ENCODE results near the gene ERBIN. TPM values are rescaled to one million over a fixed set of nuclear protein-coding genes. Genes with fewer than 3 reads are reported as not detected.
"Not testable (repeated sequence)": the region's sequence is repeated elsewhere in the genome, so short reads cannot be mapped to it uniquely, and the experiment has no call there.

Gene ERBIN
- total RNA-seq, 4 donors from 2014 or later, result 88.7 to 108 (median 106) TPM

GRCh38 chr5:65882278-65882677 is 44.1 kb upstream of the ERBIN start:
- no peaks in the 10 kb centered on the region for H3K4me1 ChIP-seq
- DNase-seq, result no peak
- no peaks in the 10 kb centered on the region for H3K36me3 ChIP-seq
- WGBS, 2 donors, result 78 to 97% methylated on average over 2 of the region's 2 CpGs
- H3K27me3 ChIP-seq, result no peaks in the 10 kb centered on the region
- H3K9me3 ChIP-seq, result no peaks in the 10 kb centered on the region
- H3K4me3 ChIP-seq (replicated peaks in 1 of 3), result no peak overlapping the region
- H3K27ac ChIP-seq, result no peak overlapping the region
- intact Hi-C loops (cut with DNase I), result no loop called here
- TF ChIP-seq CTCF (IDR thresholded peaks at IDR 0.05) (no peak), POLR2A (IDR thresholded peaks at IDR 0.05) (no peak)

DNA sequence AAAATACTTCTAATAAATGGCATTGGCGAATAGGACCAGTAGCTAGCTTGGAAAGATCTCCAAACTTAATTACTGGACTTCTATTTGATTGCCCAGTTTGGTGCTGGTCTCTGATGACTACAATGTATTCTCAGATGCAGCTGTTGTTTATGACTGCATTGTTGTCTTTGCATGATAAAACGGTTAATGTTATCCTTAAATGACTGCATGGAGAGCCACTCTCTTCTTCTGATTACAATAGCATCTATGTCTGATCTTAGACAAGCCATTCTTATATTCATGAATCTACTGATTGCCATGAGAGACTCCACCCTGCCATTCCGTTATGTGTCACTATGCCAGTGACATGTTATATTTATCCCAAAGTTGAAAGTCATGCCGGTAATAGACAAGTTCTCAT is 42.9 kb upstream of the ERBIN start:
- H3K27ac ChIP-seq, result no peak overlapping the region
- no peak for DNase-seq
- no peaks in the 10 kb centered on the region for H3K4me1 ChIP-seq
- no peaks in the 10 kb centered on the region for H3K9me3 ChIP-seq
- H3K4me3 ChIP-seq (replicated peaks in 1 of 3), result no peak overlapping the region
- no peaks in the 10 kb centered on the region for H3K36me3 ChIP-seq
- no peaks in the 10 kb centered on the region for H3K27me3 ChIP-seq
- TF ChIP-seq POLR2A (IDR thresholded peaks at IDR 0.05) (no peak), CTCF (IDR thresholded peaks at IDR 0.05) (no peak)
- WGBS, 2 donors, result 91 to 98% methylated on average over 4 of the region's 4 CpGs
- intact Hi-C loops (cut with DNase I), result no loop called here

DNA sequence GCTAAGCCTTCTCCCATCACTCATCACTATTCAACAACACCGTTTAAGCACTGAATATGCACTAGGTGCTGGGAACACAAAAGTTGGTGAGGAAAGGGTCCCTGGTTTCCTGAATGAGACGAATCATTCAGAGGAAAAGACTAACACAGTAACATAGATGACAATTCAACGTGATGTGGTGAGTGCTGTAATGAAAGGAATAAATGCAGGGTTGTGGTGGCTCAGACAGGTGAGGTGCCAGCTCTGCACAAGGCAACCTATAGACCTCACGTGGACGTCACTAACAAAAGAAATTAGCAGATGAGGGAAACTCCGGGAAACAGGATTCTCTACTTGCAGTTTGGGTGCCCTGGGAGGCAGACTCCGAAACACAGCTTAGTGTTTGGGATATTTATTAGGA is 40.0 kb upstream of the ERBIN start:
- 72 to 73% methylated on average over 7 of the region's 7 CpGs for WGBS, 2 donors
- no peaks in the 10 kb centered on the region for H3K36me3 ChIP-seq
- TF ChIP-seq POLR2A (IDR thresholded peaks at IDR 0.05), result no peak
- H3K27me3 ChIP-seq, result no peaks in the 10 kb centered on the region
- no peaks in the 10 kb centered on the region for H3K4me1 ChIP-seq
- no peak overlapping the region for H3K27ac ChIP-seq
- no peaks in the 10 kb centered on the region for H3K9me3 ChIP-seq
- intact Hi-C loops (cut with DNase I), result no loop called here
- no peak for DNase-seq
- no peak overlapping the region for H3K4me3 ChIP-seq (replicated peaks in 1 of 3)

DNA sequence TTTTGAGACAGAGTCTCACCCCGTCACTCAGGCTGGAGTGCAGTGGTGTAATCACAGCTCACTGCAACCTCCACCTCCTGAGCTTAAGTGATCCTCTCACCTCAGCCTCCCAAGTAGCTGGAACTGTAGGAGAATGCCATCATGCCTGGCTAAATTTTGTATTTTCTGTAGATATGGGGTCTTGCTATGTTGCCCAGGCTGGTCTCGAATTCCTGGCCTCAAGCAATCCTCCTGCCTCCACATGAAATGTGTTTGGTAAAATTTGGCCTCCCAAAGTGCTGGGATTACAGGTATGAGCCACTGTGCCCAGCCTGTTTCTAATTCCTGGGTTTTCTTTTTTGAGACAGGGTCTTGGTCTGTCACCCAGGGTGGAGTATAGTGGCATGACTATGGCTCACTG is 34.4 kb upstream of the ERBIN start:
- H3K27me3 ChIP-seq; H3K4me3 ChIP-seq (replicated peaks in 1 of 3); H3K36me3 ChIP-seq; intact Hi-C loops (cut with DNase I); H3K27ac ChIP-seq; H3K9me3 ChIP-seq; DNase-seq; H3K4me1 ChIP-seq: not testable (repeated sequence)
- WGBS, 2 donors, result 93 to 94% methylated on average over 2 of the region's 2 CpGs

DNA sequence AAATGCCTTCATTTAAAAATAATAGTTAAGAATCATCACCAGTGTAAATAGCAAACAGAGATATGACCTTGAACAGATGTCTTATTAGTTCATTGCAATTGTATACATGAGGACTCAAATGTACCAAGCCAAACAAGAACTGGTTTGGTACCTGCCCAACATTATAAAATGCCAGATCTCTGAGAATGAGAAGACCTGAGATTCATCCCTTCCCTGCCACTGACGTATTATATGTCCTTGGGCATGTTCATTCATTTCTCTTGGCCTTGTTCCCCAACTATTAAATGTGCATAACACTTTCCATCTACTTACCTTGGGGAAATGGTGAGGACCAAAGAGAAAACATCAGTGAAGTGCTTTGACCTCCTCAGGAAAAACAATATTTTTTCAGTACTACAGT is 33.6 kb upstream of the ERBIN start:
- H3K36me3 ChIP-seq, result no peaks in the 10 kb centered on the region
- no peaks in the 10 kb centered on the region for H3K9me3 ChIP-seq
- WGBS, 2 donors, result 63 to 67% methylated on average over 1 of the region's 1 CpG
- no peak overlapping the region for H3K4me3 ChIP-seq (replicated peaks in 1 of 3)
- no peak overlapping the region for H3K27ac ChIP-seq
- no peak for TF ChIP-seq CTCF (IDR thresholded peaks at IDR 0.05)
- TF ChIP-seq POLR2A (IDR thresholded peaks at IDR 0.05), result no peak
- H3K27me3 ChIP-seq, result no peaks in the 10 kb centered on the region
- intact Hi-C loops (cut with DNase I), result no loop called here
- H3K4me1 ChIP-seq, result no peaks in the 10 kb centered on the region
- no peak for DNase-seq

DNA sequence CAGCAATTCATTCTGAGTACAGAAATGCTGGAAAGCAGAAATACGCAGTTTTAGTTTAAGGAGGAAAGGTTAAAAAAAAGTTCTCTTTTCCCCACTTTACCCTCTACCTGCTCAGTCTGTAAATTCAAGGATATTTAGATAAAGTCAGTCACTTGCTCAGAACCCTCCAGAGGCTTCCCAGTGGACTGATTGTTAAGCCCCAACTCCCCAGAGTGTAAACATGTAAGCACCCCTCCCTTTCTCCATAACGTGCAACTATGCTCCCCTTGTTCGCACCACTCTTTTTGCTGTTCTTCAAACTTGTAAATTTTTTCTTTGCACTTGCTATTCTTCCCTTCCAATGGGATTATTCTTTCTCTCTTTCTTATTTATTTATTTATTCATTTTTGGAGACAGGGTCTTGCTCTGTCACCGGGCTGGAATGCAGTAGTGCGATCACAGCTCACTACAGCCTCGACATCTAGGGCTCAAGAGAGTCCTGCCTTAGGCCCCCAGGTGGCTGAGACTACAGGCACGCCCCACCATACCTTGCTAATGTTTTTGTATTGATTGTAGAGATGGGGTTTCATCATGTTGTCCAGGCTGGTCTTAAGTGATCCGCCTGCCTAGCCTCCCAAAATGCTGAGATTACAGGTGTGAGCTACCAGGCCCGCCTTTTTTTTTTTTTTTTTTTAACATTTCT is 32.5 kb upstream of the ERBIN start:
- Histone ChIP-seq H3K4me1 (no peaks in the 10 kb centered on the region), H3K4me3 (replicated peaks in 1 of 3) (no peak overlapping the region), H3K27me3 (no peaks in the 10 kb centered on the region), H3K9me3 (no peaks in the 10 kb centered on the region), H3K36me3 (no peaks in the 10 kb centered on the region), H3K27ac (no peak overlapping the region)
- TF ChIP-seq POLR2A (IDR thresholded peaks at IDR 0.05) (no peak), CTCF (IDR thresholded peaks at IDR 0.05) (no peak)
- no peak for DNase-seq
- WGBS, 2 donors, result 74 to 82% methylated on average over 9 of the region's 9 CpGs
- intact Hi-C loops (cut with DNase I), result no loop called here

Data from thyroid gland (tissue), 4 donors.